ENCODE data around the gene ASB15. TPM values are rescaled to one million over a fixed set of nuclear protein-coding genes. Genes with fewer than 3 reads are reported as not detected.

ASB15 gene
- total RNA-seq, 1 experiment from 2014 or later, result not detected

DNA sequence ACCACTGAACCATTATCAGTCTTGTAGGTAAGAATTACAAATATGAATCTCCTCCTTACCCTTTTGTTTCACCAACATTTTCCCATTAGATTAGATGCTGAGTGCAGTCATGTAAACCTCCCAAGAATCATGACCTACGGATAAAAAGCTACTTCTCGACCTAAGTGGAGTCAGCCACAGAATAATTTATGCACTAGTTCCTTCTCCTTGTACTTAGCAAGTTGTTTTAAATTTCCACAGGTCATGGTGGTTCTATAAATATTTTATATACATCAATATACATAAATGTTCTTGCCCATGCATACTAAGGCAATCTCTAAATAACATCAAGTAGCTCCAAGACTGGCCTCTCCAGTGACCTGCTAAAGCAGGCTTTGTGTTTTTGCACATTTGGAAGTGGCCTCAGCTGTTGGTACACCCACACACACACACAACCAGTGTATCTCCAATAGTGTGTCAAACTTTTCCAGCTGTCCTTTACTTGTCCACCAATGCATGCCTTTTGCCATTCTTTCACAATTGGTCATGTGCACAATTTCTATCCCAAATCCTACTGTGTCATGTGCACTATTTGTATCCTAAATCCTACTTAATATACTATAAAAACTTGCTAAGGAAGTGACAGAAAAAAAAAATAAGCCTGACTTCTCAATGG, 75.6 kb downstream of the ASB15 start:
- no TSS peak for BruUV-seq (replicated peaks)
- Histone ChIP-seq H3K36me3 (ENCODE audit: control insufficient read depth, insufficient read depth, low read length) (peaks cover 7% of the 10 kb centered on the region), H3K27me3 (ENCODE audit: control insufficient read depth, insufficient read depth, low read length) (no peaks in the 10 kb centered on the region), H3K4me3 (ENCODE audit: low read depth in 2 of 2, low read length in 2 of 2) (no peak overlapping the region), H3K9me3 (ENCODE audit: control insufficient read depth, insufficient read depth, low read depth, low read length) (no peaks in the 10 kb centered on the region), H3K27ac (ENCODE audit: low read length) (no peak overlapping the region), H3K4me1 (ENCODE audit: control insufficient read depth, insufficient read depth, low read length) (no peaks in the 10 kb centered on the region)
- no peak for DNase-seq (ENCODE audit: low read depth, low spot score)
- ATAC-seq, result no peak
- TF ChIP-seq, protein P1, sequence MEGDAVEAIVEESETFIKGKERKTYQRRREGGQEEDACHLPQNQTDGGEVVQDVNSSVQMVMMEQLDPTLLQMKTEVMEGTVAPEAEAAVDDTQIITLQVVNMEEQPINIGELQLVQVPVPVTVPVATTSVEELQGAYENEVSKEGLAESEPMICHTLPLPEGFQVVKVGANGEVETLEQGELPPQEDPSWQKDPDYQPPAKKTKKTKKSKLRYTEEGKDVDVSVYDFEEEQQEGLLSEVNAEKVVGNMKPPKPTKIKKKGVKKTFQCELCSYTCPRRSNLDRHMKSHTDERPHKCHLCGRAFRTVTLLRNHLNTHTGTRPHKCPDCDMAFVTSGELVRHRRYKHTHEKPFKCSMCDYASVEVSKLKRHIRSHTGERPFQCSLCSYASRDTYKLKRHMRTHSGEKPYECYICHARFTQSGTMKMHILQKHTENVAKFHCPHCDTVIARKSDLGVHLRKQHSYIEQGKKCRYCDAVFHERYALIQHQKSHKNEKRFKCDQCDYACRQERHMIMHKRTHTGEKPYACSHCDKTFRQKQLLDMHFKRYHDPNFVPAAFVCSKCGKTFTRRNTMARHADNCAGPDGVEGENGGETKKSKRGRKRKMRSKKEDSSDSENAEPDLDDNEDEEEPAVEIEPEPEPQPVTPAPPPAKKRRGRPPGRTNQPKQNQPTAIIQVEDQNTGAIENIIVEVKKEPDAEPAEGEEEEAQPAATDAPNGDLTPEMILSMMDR (IDR thresholded peaks at IDR 0.05), result no peak
- TF ChIP-seq REST (IDR thresholded peaks at IDR 0.05; ENCODE audit: insufficient read depth in 1 of 2, low read depth in 2 of 2, low read length in 1 of 2) (no peak), TCF7L2 (IDR thresholded peaks at IDR 0.05; ENCODE audit: low read depth, low read length) (no peak), SIN3A (IDR thresholded peaks at IDR 0.05; ENCODE audit: borderline replicate concordance, insufficient read depth, low read depth, low read length) (no peak)
- intact Hi-C loops (cut with micrococcal nuclease; ENCODE audit: unreplicated experiment) (no loop called here), in situ Hi-C loops (cut with HindIII; ENCODE audit: low pct_unique_long_range_greater_than_20kb, low sequenced_read_pairs) (no loop called here)
- ChIA-PET POLR2A (no interaction called here), CTCF (no interaction called here)

DNA sequence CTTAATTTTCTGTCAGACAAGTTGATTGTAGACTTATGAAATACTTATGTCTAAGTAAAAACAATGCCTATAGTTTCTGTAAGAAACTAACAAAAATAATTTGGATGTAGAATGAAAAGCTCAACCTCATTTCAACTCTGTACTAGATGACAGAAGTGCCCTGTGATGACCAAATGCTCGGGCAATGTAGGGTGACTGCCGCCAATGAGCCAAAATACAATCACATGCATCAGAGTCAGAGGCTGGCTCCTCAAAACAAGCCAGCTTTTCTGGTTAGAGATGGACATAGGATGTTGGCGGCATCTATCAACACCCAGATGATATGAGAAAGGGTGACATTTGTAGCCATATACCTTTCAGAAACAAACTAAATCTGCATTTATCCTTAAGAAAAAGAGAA, 78.0 kb downstream of the ASB15 start:
- TF ChIP-seq POLR2AphosphoS5 (IDR thresholded peaks at IDR 0.05; ENCODE audit: low read depth, low read length) (no peak), REST (IDR thresholded peaks at IDR 0.05; ENCODE audit: insufficient read depth in 1 of 2, low read depth in 2 of 2, low read length in 1 of 2) (no peak), TCF7L2 (IDR thresholded peaks at IDR 0.05; ENCODE audit: low read depth, low read length) (no peak), SIN3A (IDR thresholded peaks at IDR 0.05; ENCODE audit: borderline replicate concordance, insufficient read depth, low read depth, low read length) (no peak)
- TF ChIP-seq, protein P1 (IDR thresholded peaks at IDR 0.05), result no peak
- no TSS peak for BruUV-seq (replicated peaks)
- intact Hi-C loops (cut with micrococcal nuclease; ENCODE audit: unreplicated experiment) (no loop called here), in situ Hi-C loops (cut with HindIII; ENCODE audit: low pct_unique_long_range_greater_than_20kb, low sequenced_read_pairs) (no loop called here)
- Histone ChIP-seq H3K27me3 (ENCODE audit: control insufficient read depth, insufficient read depth, low read length) (no peaks in the 10 kb centered on the region), H3K9me3 (ENCODE audit: control insufficient read depth, insufficient read depth, low read depth, low read length) (no peaks in the 10 kb centered on the region), H3K27ac (ENCODE audit: low read length) (no peak overlapping the region), H3K4me1 (ENCODE audit: control insufficient read depth, insufficient read depth, low read length) (no peaks in the 10 kb centered on the region), H3K4me3 (ENCODE audit: low read depth in 2 of 2, low read length in 2 of 2) (no peak overlapping the region), H3K36me3 (ENCODE audit: control insufficient read depth, insufficient read depth, low read length) (peaks cover 12% of the 10 kb centered on the region)
- DNase-seq (ENCODE audit: low read depth, low spot score) (no peak), ATAC-seq (no peak)
- ChIA-PET POLR2A (no interaction called here), CTCF (no interaction called here)

All from Panc1 (cell line).